Loucy (cell line): ENCODE results near the gene SEZ6.

Source experiments
- H2AFZ ChIP-seq: fragments of 200-600 bp; sonication (generic); 2 replicates; pipeline ENCODE4 v1.6.0; 2016; ENCODE audit warnings: antibody characterized with exemption, mild to moderate bottlenecking, low read length, moderate library complexity
- H3F3A ChIP-seq: fragments of 200-600 bp; 2 replicates; pipeline ENCODE4 v1.6.0; 2016; ENCODE audit warnings: antibody characterized with exemption, low read depth, mild to moderate bottlenecking
- H3K27me3 ChIP-seq: fragments of 200-600 bp; sonication (generic); 2 replicates; pipeline ENCODE4 v1.6.1; 2014; ENCODE audit warnings: low read length, mild to moderate bottlenecking; ENCODE audit not compliant: insufficient read depth, poor library complexity, severe bottlenecking
- H3K36me3 ChIP-seq: fragments of 200-600 bp; sonication (generic); 2 replicates; pipeline ENCODE4 v1.6.1; 2016; ENCODE audit warnings: low read length; ENCODE audit not compliant: insufficient read depth
- H3K4me1 ChIP-seq: fragments of 200-600 bp; sonication (generic); 2 replicates; pipeline ENCODE4 v1.5.1; 2014; ENCODE audit warnings: low read length, mild to moderate bottlenecking; ENCODE audit not compliant: insufficient read depth, poor library complexity, severe bottlenecking
- H3K4me2 ChIP-seq: fragments of 200-600 bp; sonication (generic); 2 replicates; pipeline ENCODE4 v1.6.0; 2014; ENCODE audit warnings: antibody characterized with exemption, low read length, low read depth, mild to moderate bottlenecking; ENCODE audit not compliant: poor library complexity, severe bottlenecking
- H3K4me3 ChIP-seq: fragments of 200-600 bp; sonication (generic); 2 replicates; pipeline ENCODE4 v1.5.1; 2014; ENCODE audit warnings: low read length, mild to moderate bottlenecking, mixed read lengths; ENCODE audit not compliant: poor library complexity, severe bottlenecking
- H3K79me2 ChIP-seq: fragments of 200-600 bp; sonication (generic); 2 replicates; pipeline ENCODE4 v1.6.1; 2014; ENCODE audit warnings: low read length; ENCODE audit not compliant: insufficient read depth
- H3K9ac ChIP-seq: fragments of 200-600 bp; sonication (generic); 2 replicates; pipeline ENCODE4 v1.6.0; 2014; ENCODE audit warnings: mild to moderate bottlenecking, low read depth, low read length, moderate library complexity; ENCODE audit not compliant: poor library complexity, severe bottlenecking
- H3K9me2 ChIP-seq: fragments of 200-600 bp; sonication (generic); replicated peaks from 2 replicates; pipeline ENCODE4 v1.6.1; 2016; ENCODE audit warnings: low read depth, low read length, mixed read lengths
- H3K9me3 ChIP-seq: fragments of 200-600 bp; sonication (generic); 2 replicates; pipeline ENCODE4 v1.6.1; 2014; ENCODE audit warnings: mild to moderate bottlenecking, antibody characterized with exemption, low read length, low read depth; ENCODE audit not compliant: insufficient read depth
- H4K20me1 ChIP-seq: fragments of 200-600 bp; sonication (generic); 2 replicates; pipeline ENCODE4 v1.6.0; 2014; ENCODE audit warnings: antibody characterized with exemption, low read length, mild to moderate bottlenecking; ENCODE audit not compliant: insufficient read depth, poor library complexity, severe bottlenecking
- CTCF ChIP-seq: fragments of 200-600 bp; sonication (generic); conservative IDR thresholded peaks from 2 replicates; pipeline ENCODE4 v1.5.1; 2014; ENCODE audit warnings: mild to moderate bottlenecking, antibody characterized with exemption, low read length
- EZH2phosphoT487 ChIP-seq: fragments of 200-600 bp; IDR thresholded peaks from 2 replicates; pipeline ENCODE4 v1.6.1; 2018; ENCODE audit warnings: antibody characterized with exemption, mild to moderate bottlenecking, moderate library complexity, borderline replicate concordance

SEZ6 gene

GRCh38 chr17:28997806-28998205 is 8.0 kb downstream of the SEZ6 start:
- H3K4me2 ChIP-seq = no peak overlapping the region
- no peak overlapping the region for H3K4me3 ChIP-seq
- TF ChIP-seq EZH2phosphoT487 (no peak), CTCF (no peak)
- H3K9me2 ChIP-seq = no peaks in the 10 kb centered on the region
- no peaks in the 10 kb centered on the region for H4K20me1 ChIP-seq
- no peaks in the 10 kb centered on the region for H3F3A ChIP-seq
- no peaks in the 10 kb centered on the region for H3K9me3 ChIP-seq
- H3K27me3 ChIP-seq = no peaks in the 10 kb centered on the region
- H3K36me3 ChIP-seq = no peaks in the 10 kb centered on the region
- no peak overlapping the region for H2AFZ ChIP-seq
- no peaks in the 10 kb centered on the region for H3K79me2 ChIP-seq
- H3K4me1 ChIP-seq = no peaks in the 10 kb centered on the region
- H3K9ac ChIP-seq = no peak overlapping the region

- Histone ChIP-seq H4K20me1 (no peaks in the 10 kb centered on the region), H3K36me3 (no peaks in the 10 kb centered on the region), H3K79me2 (no peaks in the 10 kb centered on the region), H3F3A (no peaks in the 10 kb centered on the region), H3K9me3 (no peaks in the 10 kb centered on the region), H3K27me3 (no peaks in the 10 kb centered on the region), H3K9ac (no peak overlapping the region), H3K4me3 (no peak overlapping the region), H3K4me1 (no peaks in the 10 kb centered on the region), H3K9me2 (no peaks in the 10 kb centered on the region), H2AFZ (no peak overlapping the region), H3K4me2 (no peak overlapping the region)
- no peak for TF ChIP-seq CTCF
- no peak for TF ChIP-seq EZH2phosphoT487
Observed at GRCh38 chr17:28996554-28997096, 9.2 kb downstream of the SEZ6 start.

GRCh38 chr17:28993645-28994426 is 12.0 kb downstream of the SEZ6 start:
- no peak for TF ChIP-seq EZH2phosphoT487
- no peaks in the 10 kb centered on the region for H3F3A ChIP-seq
- no peaks in the 10 kb centered on the region for H3K9me2 ChIP-seq
- no peaks in the 10 kb centered on the region for H4K20me1 ChIP-seq
- H3K79me2 ChIP-seq = no peaks in the 10 kb centered on the region
- H3K4me1 ChIP-seq = no peaks in the 10 kb centered on the region
- H3K36me3 ChIP-seq = no peaks in the 10 kb centered on the region
- H3K27me3 ChIP-seq = no peaks in the 10 kb centered on the region
- no peak overlapping the region for H3K9ac ChIP-seq
- H3K4me3 ChIP-seq = no peak overlapping the region
- H3K9me3 ChIP-seq = no peaks in the 10 kb centered on the region
- no peak overlapping the region for H3K4me2 ChIP-seq
- H2AFZ ChIP-seq = no peak overlapping the region
